Nephron progenitor cell (in vitro differentiated cells): ENCODE data around the gene SPINT1.

Experiments
- DNase-seq: peaks from one replicate; pipeline ENCODE4 v3.0.0; 2021
- H3K27ac Mint-ChIP-seq: 2 replicates; pipeline ENCODE4 v1.8.0; 2021; ENCODE audit warnings: mild to moderate bottlenecking, moderate library complexity, mixed read lengths
- H3K27me3 Mint-ChIP-seq: 2 replicates; pipeline ENCODE4 v1.8.0; 2021; ENCODE audit warnings: mild to moderate bottlenecking, low read depth, mixed read lengths; ENCODE audit not compliant: poor library complexity
- H3K36me3 Mint-ChIP-seq: 2 replicates; pipeline ENCODE4 v1.8.0; 2021; ENCODE audit warnings: low read depth, mixed read lengths
- H3K4me1 Mint-ChIP-seq: 2 replicates; pipeline ENCODE4 v1.8.0; 2021; ENCODE audit warnings: mixed read lengths
- H3K4me3 Mint-ChIP-seq: 2 replicates; pipeline ENCODE4 v1.8.0; 2021; ENCODE audit warnings: mild to moderate bottlenecking, moderate library complexity, mixed read lengths
- H3K9me3 Mint-ChIP-seq: 2 replicates; pipeline ENCODE4 v1.8.0; 2021; ENCODE audit warnings: mild to moderate bottlenecking, moderate library complexity, mixed read lengths
- TF ChIP-seq, protein P1 (sequence below): fragments of 200-600 bp; sonication (generic); IDR thresholded peaks from 2 replicates; pipeline ENCODE4 v1.5.0; 2021; ENCODE audit warnings: antibody characterized with exemption

SPINT1 gene

DNA sequence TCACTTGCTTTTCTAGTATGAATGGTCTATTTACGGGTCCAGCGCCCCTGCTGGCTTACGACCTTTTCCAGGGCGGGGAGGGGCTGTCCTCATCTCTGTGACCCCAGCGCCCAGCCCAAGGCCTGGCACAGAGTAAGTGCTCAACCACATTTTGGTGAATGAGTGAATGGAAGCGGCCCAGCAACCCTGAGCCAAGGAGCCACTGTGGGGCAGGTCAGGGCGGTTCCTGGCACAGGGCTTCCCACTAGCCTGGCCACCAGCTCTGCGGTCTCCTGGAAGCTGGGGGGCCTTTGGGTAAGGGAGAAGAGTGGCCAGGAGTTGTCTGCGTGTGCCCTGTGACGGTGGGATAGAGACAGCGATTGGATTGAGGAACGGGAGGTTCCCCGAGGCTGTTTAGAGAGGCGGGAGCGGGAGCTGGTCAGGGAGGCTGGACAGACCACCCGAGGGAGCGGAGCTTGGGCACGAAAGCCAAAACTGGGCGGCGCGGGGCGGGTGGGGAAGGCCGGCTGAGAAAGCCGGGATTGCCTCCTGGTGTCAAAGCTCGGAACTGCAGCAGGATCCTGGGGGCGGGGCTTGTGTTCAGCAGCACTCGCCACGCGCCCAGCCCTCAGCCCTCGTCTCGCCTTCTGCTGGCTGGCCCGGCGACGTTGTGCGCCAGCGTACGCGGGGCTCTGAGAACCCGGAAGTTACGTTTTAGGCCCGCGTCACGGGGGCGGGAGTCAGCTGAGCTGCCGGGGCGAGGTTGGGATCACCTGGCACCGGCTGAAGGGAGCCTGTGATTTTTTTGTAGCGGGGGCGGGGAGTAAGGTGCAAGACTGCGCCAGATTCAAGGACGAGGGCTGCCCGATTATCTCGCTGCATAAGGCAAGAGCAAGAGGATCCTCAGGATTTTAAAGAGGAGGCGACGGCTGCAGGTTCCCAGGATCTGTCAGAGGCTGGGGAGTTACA lies 50.2 kb downstream of the SPINT1 start, which contains the start of gene VPS18:
Gene VPS18, plus strand, starts transcription at position 718 of the 948 bp plus-strand sequence. CDS start 319 bp downstream, outside the sequence.
- no peaks in the 10 kb centered on the region for H3K9me3 Mint-ChIP-seq
- peaks cover 31% of the 10 kb centered on the region for H3K36me3 Mint-ChIP-seq
- peak within 1 kb of the TSS; percentile 98 for H3K27ac Mint-ChIP-seq
- peaks cover 23% of the 10 kb centered on the region for H3K27me3 Mint-ChIP-seq
- peak within 1 kb of the TSS; percentile 95 for H3K4me3 Mint-ChIP-seq
- H3K4me1 Mint-ChIP-seq: peaks cover 20% of the 10 kb centered on the region
- TF ChIP-seq, protein P1, sequence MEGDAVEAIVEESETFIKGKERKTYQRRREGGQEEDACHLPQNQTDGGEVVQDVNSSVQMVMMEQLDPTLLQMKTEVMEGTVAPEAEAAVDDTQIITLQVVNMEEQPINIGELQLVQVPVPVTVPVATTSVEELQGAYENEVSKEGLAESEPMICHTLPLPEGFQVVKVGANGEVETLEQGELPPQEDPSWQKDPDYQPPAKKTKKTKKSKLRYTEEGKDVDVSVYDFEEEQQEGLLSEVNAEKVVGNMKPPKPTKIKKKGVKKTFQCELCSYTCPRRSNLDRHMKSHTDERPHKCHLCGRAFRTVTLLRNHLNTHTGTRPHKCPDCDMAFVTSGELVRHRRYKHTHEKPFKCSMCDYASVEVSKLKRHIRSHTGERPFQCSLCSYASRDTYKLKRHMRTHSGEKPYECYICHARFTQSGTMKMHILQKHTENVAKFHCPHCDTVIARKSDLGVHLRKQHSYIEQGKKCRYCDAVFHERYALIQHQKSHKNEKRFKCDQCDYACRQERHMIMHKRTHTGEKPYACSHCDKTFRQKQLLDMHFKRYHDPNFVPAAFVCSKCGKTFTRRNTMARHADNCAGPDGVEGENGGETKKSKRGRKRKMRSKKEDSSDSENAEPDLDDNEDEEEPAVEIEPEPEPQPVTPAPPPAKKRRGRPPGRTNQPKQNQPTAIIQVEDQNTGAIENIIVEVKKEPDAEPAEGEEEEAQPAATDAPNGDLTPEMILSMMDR: peak; percentile 91
- DNase-seq: peak; percentile 100

DNA sequence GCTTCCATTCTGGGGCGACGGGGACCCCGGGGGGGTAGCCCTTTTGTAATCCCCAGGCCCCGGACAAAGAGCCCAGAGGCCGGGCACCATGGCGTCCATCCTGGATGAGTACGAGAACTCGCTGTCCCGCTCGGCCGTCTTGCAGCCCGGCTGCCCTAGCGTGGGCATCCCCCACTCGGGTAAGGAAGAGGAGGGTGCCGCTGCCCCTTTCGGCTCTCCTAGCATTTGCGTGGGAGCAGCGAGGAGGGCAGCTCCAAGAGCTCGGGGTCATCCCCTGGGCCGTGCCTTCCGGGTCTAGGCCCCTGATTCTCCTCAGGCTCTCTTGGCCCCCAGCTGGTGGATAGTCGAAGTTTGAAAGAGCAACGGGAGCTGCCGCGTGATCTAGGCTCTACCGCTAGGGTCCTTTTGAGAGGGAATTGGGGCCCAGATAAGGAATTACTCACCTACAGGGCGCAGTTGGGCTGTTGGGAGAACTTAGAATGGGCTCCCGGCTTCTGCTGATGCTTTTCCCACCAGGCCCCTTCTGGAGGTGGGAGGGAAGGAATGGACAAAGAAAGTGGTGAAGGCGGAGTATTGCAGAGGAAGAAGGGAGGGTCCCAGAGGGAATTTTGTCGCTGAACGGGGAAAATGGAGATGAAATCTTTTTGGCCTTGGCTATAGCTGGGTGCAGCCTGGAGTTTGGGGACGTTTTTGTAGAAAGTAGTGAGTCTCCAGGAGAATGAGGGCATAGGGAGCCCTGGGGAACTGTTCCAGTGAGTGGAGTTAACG lies 51.0 kb downstream of the SPINT1 start:
- Mint-ChIP-seq H3K9me3 (no peaks in the 10 kb centered on the region), H3K4me3 (peak overlapping the region; percentile 95), H3K27ac (peak overlapping the region; percentile 98), H3K4me1 (peaks cover 20% of the 10 kb centered on the region), H3K36me3 (peaks cover 31% of the 10 kb centered on the region), H3K27me3 (peaks cover 20% of the 10 kb centered on the region)
- TF ChIP-seq, protein P1: peak; percentile 49
- peak; percentile 61 for DNase-seq

DNA sequence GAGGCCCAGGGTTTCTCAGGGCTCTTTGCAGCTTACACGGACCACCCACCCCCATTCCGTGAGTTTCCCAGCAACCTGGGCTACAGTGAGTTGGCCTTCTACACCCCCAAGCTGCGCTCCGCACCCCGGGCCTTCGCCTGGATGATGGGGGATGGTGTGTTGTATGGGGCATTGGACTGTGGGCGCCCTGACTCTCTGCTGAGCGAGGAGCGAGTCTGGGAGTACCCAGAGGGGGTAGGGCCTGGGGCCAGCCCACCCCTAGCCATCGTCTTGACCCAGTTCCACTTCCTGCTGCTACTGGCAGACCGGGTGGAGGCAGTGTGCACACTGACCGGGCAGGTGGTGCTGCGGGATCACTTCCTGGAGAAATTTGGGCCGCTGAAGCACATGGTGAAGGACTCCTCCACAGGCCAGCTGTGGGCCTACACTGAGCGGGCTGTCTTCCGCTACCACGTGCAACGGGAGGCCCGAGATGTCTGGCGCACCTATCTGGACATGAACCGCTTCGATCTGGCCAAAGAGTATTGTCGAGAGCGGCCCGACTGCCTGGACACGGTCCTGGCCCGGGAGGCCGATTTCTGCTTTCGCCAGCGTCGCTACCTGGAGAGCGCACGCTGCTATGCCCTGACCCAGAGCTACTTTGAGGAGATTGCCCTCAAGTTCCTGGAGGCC lies 55.8 kb downstream of the SPINT1 start:
- Mint-ChIP-seq H3K4me3 (no peak overlapping the region), H3K9me3 (no peaks in the 10 kb centered on the region), H3K27me3 (no peaks in the 10 kb centered on the region), H3K36me3 (peaks cover 46% of the 10 kb centered on the region), H3K27ac (no peak overlapping the region), H3K4me1 (peaks cover 30% of the 10 kb centered on the region)
- no peak for DNase-seq
- TF ChIP-seq, protein P1: no peak

DNA sequence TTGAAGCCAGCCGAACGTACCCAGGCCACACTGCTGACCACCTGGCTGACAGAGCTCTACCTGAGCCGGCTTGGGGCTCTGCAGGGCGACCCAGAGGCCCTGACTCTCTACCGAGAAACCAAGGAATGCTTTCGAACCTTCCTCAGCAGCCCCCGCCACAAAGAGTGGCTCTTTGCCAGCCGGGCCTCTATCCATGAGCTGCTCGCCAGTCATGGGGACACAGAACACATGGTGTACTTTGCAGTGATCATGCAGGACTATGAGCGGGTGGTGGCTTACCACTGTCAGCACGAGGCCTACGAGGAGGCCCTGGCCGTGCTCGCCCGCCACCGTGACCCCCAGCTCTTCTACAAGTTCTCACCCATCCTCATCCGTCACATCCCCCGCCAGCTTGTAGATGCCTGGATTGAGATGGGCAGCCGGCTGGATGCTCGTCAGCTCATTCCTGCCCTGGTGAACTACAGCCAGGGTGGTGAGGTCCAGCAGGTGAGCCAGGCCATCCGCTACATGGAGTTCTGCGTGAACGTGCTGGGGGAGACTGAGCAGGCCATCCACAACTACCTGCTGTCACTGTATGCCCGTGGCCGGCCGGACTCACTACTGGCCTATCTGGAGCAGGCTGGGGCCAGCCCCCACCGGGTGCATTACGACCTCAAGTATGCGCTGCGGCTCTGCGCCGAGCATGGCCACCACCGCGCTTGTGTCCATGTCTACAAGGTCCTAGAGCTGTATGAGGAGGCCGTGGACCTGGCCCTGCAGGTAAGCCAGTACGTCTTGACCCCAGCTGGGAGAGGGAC lies 56.6 kb downstream of the SPINT1 start:
- H3K4me1 Mint-ChIP-seq: peaks cover 23% of the 10 kb centered on the region
- TF ChIP-seq, protein P1: no peak
- H3K36me3 Mint-ChIP-seq: peaks cover 46% of the 10 kb centered on the region
- H3K27ac Mint-ChIP-seq: no peak overlapping the region
- no peaks in the 10 kb centered on the region for H3K27me3 Mint-ChIP-seq
- no peaks in the 10 kb centered on the region for H3K9me3 Mint-ChIP-seq
- H3K4me3 Mint-ChIP-seq: no peak overlapping the region
- DNase-seq: no peak

DNA sequence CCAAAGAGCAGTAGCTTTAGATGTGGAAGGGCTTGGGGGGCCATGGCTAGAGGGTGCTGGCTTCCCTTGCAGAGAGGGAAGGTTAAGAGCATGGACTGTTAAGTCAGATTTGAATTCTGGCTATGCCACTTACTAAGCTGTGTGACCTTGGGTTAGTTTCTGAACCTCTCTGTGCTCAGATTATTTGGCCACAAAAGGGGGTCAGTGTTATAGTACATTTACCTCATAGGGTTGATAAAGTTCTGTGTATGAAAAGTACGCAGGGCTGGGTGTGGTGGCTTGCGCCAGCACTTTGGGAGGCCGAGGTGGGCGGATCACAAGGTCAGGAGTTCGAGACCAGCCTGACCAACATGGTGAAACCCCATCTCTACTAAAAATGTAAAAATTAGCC lies 57.2 kb downstream of the SPINT1 start:
- Mint-ChIP-seq H3K36me3 (peaks cover 43% of the 10 kb centered on the region), H3K27me3 (no peaks in the 10 kb centered on the region), H3K27ac (no peak overlapping the region), H3K4me1 (peaks cover 22% of the 10 kb centered on the region), H3K4me3 (no peak overlapping the region), H3K9me3 (no peaks in the 10 kb centered on the region)
- TF ChIP-seq, protein P1: no peak
- no peak for DNase-seq
